Stimulated activated naive CD4-positive, alpha-beta T cell treated with Interleukin-2 at 50 U/mL for 16 hours (primary cell): ENCODE measurements around the gene BLID.

Experiments used
- DNase-seq: peaks from one replicate; lab custom pipeline; 2025; lab: John Stamatoyannopoulos, UW

The BLID gene

DNA sequence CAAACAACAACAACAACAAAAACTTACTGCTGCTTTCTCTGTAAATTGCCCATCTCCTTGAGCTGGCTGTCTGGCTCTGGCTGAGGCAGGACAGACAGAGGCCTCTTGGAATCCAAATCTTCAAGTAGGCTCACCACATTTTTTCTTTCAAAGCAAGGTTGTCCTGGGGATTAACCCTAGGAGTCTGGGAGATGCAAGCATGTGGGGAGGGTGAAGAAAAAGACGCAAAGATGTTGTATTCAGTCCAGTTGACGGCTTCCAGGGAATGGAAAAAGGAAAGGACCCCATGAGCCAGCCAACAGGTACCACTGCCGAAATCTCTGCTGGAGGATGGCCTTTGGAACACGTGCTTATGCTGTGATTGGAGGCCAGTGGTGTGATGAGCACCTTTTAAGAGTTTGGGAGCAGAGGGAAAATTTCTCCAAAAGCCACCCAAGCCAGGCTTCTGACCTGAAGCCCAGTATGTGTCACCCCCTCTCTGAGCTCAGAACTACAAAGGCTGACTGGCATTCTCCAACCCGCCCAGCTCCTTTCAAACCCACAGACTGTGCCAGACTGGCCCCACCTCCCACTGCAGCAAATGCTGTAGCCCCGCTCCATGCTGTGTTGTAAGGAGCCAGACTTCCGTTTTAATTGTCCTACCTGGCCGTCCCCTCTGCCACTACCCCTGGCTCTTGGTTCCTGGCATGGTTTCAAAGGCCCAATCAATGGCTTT lies 10.8 kb downstream of the BLID start:
- no peak for DNase-seq

DNA sequence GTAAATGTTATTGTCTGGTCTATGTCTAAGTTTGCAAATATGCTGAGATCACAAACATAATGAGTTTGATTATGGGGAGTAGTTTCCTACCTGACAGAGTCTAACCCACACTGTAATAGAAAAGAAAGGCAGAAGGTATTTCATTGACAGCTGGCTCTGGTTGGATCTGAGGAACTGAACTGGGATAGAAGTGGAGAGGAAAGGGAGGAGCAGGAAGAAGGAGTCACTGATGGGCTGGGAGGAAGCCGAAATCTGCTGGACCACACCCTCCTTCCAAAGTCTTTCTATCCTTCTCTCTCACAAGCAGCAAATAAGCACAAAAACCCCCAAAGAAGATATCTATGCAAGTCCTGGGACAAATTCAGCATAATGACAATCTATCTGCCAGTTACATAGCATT lies 11.7 kb downstream of the BLID start:
- DNase-seq, result no peak

DNA sequence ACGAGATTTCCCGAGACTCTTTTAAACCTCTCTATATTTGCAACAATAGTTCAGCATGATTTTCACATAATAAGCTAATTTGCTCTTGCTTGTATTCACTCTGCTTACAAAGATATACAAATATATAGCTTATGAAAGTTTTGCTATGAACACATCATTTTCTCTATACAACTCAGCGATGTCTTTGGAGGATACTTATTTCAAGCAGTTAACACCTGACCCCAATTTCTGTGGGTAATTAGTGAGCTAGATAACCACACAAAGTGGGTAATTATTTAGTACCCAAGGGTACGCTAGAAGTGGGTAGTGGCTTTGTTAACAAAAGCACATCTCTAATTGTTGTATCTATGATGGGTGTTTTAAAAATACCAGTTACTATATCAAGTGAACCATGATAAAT lies 12.3 kb downstream of the BLID start:
- no peak for DNase-seq

DNA sequence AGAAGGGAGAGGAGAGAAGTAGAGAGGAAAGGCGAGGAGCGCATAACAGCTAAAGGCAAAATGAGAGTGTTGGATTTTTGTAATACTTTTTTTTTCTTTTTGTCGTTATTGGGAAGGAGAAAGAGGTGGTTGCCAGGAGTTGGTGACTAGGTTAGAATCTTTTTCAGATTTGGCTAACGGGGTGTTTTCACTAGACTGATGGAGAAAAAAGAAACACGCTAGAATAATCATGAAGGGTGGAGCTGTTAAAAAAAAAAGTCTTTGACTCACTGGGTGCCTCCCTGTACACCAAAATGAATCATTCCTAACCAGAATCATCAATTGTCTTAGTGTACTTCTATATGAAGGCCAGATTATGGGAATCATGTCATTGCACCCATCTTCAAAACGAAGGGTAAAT lies 12.7 kb downstream of the BLID start:
- no peak for DNase-seq

DNA sequence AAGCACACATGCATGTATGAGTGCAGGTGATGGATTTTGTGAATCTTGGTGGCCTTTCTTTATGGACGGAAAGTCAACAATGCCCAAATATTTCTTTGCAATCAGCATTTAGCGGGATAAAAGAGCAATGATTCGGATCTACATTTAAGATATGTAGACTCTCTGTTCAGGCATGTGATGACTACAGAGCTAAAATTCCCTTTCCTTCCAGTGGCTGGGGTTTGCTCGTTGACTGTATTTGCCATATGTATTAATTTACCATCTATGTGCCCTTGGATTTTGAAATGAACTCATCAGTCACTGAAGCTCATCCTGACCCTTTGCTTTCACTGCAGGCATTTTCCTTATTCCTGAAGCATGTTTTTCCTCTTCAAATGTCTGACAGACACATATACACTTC lies 13.6 kb downstream of the BLID start:
- no peak for DNase-seq

DNA sequence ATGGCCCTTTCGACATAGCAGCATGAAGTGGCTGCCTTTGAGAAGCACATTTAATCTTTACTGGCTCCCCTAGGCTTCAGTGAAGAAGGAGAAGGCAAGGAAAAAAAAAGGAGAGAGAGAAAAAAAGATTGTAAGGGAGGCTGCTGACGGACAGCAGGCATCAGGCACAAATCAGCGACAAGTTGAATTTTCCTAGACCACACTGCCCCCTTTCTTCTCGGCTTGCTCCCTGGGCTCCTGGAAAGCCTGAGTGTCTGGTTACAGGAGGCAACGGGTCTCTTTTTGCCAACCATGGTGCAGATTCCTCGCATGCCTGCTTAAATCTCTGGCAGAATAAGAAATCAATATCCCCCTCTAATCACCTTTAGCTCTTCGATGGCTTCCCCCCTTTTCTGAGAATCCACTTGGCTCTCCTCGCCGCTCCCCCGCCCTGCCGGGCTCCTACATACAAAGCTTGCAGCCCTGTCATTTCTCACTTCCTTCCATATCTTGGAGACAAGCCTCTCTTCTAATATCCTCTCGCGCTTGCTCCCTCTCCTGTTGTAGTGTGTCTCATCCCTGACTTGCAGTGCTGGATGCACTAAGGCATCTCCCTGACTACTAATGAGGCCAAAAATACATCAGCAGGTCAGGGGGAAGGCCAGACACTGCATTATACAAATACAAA lies 14.3 kb downstream of the BLID start:
- DNase-seq, result no peak

DNA sequence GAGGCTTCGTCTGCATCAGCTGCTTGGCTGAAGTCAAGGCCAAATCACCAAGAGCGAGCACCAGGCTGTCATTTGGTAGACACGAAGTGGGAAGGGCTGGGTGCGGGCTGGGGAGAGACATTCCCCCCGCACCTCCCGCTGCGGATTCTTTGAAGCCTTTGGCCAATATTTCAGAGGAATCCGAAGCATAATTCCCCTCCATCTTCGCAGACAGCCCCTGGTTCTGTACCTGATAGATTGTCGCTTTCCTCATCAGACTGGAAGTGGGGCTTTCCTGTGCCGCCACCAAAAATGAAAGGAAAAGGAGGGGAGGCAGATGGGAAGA lies 15.3 kb downstream of the BLID start:
- DNase-seq, result no peak

DNA sequence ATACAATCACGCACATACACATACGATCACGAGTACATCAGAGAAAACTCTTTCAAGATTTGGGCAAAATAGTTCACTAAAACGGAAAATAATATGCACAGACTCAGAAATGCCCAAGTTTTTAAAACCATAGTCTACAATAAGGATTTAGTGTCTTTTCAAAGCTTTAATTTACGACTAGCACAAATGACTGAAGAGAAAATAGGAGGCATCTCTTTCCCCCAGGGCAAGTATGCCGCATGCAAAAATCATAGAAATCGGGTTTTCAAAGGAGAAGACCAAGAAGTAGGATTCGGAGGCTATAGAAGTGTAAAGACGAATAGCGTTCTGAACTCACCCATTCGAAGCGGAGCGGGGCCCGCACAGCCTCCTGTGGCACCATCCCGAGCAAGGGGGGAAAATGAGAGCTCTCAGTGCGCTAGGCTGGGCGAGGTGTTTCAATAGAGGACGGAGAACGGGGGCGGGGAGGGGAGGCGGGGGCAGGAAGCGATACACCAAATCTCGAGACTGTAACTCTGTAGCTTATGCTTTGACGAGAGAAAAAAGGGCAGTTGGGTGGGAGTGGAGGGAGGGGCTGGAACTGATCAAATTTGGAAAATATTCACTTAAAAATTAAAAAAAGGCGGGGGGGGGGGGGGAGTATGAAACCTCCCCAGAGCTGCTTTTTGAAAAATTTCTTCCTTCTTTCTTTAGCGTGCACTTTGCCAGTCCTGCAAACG lies 15.8 kb downstream of the BLID start:
- no peak for DNase-seq

DNA sequence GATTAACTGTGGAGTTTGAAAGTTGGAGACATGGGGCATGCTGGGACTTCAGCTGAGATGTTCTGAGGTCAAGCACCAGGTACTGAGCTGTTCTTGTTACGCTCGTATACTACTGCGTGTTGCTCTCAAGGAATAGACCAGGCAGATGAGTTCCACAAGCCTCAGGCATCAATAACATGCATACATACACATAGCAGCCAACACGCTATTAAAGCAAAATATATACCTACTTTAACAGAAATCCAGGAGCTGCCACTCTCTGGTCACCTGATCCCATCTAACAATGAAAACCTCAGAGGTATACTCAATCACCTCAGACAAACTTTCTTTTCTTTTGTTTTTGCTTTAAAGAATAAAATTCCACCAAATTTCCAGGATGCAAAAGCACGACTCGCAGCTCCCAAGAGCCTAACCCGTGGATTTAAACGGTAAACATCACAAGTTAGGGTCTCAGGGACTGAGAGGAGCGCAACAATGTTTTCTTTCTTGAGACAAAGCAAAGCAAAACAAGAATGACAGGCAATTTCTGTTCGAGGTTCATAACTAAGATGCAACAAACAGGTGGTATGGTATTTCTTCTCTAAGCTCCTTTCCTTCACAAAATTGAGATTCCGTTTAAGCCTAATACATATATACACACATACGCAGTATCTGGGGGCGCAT lies 16.5 kb downstream of the BLID start:
- no peak for DNase-seq

DNA sequence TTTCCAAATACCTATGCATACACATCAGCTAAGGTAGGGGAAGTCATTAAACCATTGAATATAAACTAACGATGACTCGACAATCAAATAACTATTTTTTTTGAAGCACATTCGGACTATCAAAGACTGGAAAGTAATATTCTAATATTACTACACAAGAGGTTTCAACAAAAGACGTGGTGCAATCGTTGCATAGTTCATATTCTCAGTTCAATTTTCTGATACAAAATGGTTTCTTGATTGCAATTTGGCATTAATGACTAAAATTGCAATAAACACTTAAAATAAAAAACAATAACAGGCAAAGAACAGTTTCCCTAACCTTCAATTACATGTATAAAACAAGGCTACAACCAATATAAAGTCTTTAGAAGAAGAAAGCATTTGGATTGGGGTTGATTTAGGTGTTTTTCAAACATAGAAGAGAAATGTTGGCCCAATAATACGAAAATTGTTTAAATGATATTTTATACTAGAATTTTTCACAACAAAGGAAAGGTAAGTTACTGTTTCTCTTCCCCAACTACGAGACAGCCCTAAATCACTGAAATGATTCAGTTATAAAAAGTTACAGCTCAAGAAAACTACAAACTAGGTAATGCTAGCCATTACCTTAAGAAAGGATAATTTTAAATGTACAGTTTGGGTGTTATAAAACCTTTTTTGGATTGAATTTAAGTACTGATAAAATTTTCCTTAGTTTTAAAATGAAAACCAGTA lies 17.6 kb downstream of the BLID start:
- no peak for DNase-seq

DNA sequence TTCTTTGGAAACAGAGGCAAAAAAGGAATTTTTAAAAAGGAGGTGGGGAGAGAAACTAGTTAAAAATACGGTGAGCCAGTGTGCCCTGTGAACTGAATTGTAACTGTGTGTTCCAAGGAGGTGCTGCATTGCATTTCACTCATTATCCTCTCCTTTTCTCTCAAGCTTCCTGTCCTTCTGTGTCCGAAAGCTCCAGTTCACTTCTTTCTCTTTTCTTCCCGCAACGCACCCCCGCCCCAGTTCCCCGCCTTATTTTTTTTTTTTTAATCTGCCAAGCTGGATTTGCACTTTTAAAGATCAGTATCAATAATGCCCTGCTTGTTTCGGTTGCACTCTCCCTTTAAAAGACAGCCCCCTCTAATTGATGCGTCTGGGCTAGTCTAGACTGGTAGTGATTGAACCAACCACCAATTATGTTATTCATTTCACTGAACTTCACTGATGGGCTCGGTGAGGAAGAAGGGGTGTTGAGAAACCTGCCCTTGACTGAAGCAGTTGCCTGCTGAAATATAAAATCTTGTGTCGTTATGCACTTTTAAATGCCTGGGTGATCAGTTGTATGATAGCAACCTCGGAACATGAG lies 18.5 kb downstream of the BLID start:
- DNase-seq, result no peak

DNA sequence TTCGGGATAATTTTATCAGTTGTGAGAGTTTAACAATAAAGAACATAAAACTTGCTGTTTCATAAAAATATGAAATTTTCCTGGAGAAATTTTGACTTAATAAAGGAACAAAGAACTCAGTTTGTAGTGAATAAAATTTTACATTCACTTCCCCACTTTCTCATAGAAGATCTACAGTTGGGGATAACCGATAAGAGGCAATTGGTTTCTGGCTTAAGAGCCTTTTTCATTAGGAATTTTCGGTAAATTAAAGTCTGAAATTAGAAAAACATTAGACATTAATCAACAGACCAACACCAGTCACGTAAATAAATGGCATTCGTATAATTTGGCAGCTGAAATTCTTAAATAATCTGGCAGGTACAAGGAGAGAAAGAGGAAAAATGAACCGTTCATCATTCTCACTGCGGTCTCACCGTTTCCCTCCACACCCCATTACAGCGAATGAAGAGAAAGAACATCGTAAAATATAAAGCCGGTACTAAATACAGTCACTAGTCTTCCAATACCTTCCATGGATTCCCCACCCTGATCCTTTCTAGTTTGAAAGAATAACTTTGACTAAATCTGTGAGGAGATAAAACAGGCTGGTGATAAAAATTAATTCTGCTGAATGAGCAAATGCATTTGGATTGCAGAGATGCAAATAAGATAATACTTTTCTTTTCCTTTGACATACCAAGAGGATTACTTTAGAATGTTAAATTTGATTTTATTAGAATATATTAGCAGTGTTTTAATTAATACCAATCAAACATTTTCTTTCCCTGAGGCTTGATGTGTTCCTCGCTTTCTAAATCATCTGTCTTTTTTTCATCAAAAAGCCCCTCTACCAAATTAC lies 19.5 kb downstream of the BLID start:
- no peak for DNase-seq

DNA sequence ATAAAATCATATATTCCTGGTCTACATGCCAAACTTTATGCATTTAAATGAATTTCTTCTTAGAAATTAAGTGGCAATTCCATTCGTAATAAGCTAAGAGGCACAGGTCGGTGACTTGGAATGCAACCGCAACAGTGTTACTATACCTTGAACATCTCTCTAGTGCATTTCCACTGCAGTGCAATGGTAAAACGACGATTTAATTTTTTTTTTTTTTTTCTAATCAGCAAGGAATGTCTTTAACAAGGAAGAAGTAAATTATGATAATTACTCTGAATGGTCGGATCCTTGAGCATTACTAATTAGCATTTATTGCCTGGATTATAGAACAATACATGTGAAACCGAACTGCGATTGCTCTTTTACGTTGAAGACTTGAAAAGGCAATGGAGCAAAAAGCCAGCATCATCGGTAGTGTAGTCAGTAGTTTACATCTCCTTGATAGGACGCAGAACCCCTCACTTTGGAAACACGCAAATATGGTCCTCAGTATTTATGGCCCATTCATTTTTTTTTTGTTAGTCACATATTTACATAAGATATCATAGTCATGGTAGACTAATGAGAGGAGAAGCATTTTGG lies 20.2 kb downstream of the BLID start:
- no peak for DNase-seq

DNA sequence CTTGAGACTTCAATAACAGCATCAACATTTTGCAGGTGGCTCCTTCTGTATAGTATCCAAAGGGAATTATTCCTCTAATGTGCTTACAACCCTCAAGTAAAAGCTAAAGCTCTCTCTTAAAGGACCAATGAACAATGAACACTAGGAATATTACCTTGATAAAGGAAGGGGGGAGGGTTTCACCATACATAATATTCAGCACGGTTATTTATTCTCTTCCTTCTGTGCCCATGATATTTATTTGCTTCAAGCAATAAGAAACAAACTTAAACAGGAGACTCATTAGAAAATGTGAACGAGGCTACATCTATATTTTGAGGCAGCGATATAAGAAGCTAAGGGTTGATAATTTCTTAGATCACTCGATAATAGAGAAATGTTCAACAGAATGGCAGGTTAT lies 21.2 kb downstream of the BLID start:
- no peak for DNase-seq

DNA sequence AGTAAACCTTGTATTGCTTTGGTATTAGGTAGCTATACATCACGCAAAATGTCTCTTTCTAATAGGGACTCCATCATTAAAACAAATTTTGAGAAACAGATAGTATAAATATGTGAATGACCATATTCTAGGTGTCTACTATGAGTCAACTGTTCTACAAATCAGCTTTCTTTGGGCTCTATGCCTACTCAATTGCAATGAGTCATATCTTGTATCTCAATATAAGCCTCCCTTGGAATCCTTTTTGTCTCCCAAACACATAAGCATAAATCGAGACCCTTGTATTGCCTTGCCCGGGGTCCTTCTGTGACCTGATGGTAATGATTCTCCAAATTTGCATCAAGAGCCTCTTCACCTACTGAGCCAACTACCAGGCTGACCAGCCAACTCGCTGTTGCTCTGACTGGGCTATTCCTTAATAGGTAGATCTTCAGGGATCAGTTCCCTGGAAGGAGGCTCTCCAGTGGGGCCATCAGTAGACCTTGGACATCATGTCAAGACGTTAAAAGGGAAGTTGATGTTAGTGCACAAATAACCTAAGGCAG lies 22.2 kb downstream of the BLID start:
- no peak for DNase-seq

DNA sequence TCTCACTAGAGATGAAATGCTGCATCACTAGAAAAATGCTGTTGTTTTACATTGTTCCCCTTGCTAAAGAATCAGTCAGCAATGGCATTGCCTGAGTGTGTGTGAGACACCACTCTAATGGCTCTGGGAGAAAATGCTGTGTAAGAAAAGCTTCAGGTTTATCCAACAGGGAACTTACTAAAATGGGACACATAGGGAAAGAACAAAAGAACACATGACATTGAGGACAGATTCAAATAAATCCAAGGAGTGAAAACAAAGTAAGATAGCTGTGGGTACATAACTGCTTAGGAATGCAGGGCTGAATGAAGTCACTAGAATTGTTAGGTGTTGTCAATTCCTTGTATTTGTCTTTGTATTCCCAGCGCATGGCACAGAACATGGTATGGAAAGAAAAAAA lies 24.2 kb downstream of the BLID start:
- DNase-seq, result no peak

DNA sequence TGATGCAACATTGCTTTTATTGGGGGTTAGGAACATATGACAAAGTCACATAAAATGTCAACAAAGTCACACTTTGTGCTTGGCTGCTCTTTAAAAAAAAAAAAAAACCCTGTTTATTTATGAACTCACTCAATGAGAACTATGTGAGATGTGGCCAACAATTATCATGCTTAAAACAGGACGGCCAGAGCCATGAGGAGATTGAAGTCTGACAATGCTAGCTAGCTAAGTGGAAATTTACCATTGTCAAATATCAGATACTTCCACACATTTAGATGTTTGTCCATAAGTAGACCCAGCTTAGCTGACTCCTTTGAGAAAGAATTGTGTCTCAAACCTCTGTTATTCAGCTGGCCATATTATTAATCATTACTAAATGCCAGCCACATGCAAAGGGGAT lies 26.9 kb downstream of the BLID start:
- DNase-seq, result no peak

DNA sequence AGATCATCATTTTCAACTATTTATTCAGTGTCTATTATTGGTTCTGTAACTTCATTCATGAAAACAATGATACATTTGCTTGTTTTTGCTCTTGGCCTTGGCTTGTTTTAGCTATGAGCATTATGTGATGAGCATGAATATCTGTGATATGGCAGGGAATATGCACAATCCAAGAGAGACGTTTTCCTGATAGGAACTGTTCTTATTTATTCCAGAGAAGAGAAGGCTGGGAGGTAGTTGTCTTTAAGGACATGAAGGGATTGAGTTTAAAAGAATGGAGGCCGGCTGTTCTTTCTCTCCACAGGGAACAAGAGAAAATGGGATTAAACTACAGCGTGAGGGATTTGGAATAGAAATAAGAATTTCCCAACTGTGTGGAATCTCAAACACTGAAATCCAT lies 30.3 kb downstream of the BLID start:
- no peak for DNase-seq

DNA sequence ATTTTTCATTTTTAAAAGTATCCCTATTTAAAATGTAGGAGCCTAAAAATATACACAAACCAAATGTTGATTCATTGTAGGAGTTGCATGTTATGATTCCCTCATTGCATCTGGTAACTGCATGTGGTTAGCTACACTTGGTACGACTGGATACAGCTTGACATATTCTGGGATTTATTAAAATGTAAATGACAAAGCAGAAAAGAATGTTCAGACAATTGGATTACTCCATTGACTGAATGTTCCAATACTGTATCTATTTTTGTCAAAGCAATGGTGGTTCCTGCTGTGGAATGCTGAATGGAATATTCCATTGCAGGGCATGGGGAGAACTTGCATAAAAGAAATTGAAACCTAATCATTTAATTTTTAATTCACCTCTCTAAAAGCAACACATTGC lies 30.8 kb downstream of the BLID start:
- DNase-seq, result no peak

DNA sequence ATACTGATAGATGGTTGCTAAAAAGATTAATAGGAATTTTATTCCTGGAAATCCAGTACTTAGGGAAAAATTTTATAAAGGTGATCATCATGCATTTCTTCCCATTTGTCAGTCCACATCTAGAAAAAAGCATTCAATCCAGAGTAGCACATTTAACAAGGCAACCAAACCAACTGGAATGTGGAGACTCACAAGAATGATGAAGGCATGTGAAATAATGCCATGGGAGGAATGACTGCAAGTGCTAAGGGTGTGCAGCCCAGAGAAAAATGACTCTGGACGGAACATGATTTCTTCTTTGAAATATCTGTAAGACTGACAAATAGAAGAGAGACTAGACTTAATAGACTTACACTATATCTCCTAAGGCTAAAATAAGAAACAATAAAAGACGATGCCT lies 33.8 kb downstream of the BLID start:
- DNase-seq, result no peak
